Upper lobe of left lung (tissue), 6 donors: ENCODE measurements around the gene GALNT10. TPM values are rescaled to one million over a fixed set of nuclear protein-coding genes. Genes with fewer than 3 reads are reported as not detected.

Experiments
- ATAC-seq, 2 donors: fragments of 200-7000 bp; cut with Tn5 transposase; one replicate each; pipeline ENCODE4 v1.9.1; 2022; ENCODE audit warnings: mild to moderate bottlenecking in 2 of 2, moderate library complexity in 2 of 2; ENCODE audit not compliant: low FRiP score in 2 of 2
- DNase-seq, 2 donors: peaks; one replicate each; pipeline ENCODE4 v3.0.0-alpha.2; 2019 to 2020
- H3K27ac ChIP-seq, 4 donors: fragments of 200-600 bp; sonication (generic); one replicate each; pipeline ENCODE4 v1.5.1; 2016 to 2019
- H3K27me3 ChIP-seq, 4 donors: fragments of 200-600 bp; sonication (generic); one replicate each; pipeline ENCODE4 v1.5.1; 2017 to 2019
- H3K36me3 ChIP-seq, 4 donors: fragments of 200-600 bp; sonication (generic); one replicate each; pipeline ENCODE4 v1.5.1; 2016 to 2019
- H3K4me1 ChIP-seq, 4 donors: fragments of 200-600 bp; sonication (generic); one replicate each; pipeline ENCODE4 v1.5.1; 2018 to 2019
- H3K4me3 ChIP-seq, 4 donors: fragments of 200-600 bp; sonication (generic); one replicate each; pipeline ENCODE4 v1.5.1; 2017 to 2019; ENCODE audit warnings: mild to moderate bottlenecking in 2 of 4, moderate library complexity in 1 of 4
- H3K9me3 ChIP-seq, 4 donors: fragments of 200-600 bp; sonication (generic); one replicate each; pipeline ENCODE4 v1.5.1; 2018 to 2019
- EP300 ChIP-seq, 4 donors: sonication (generic); formaldehyde crosslinking; IDR thresholded peaks; one replicate each; pipeline ENCODE4 v1.5.1; 2017; ENCODE audit warnings: antibody characterized with exemption in 4 of 4, control low read depth in 2 of 4
- POLR2A ChIP-seq, 4 donors: fragments of 450-650 bp; IDR thresholded peaks; one replicate each; pipeline ENCODE4 v1.5.1; 2016 to 2017; ENCODE audit warnings: antibody characterized with exemption in 4 of 4, mild to moderate bottlenecking in 2 of 4
- POLR2AphosphoS5 ChIP-seq, 2 donors: sonication (generic); formaldehyde crosslinking; IDR thresholded peaks; one replicate each; pipeline ENCODE4 v1.5.1; 2017; ENCODE audit warnings: antibody characterized with exemption in 2 of 2
- WGBS, 2 donors: methylation state at CpG; one replicate each; pipeline ENCODE4 v1.1.5; 2017 to 2018; 5-methylcytosine and 5-hydroxymethylcytosine counted together
- total RNA-seq, 6 donors: library from RNA; depleted of rRNA in 4 of 6; stranded (reverse); fragments of >200 nt in 4 of 6; gene quantifications; one replicate each; pipeline versions ENCODE4 v1.1.0 to v1.2.1, GENCODE V29; 2016 to 2021
- TF ChIP-seq, protein P1 (sequence below), 6 experiments: fragments of 450-650 bp in 4 of 6; fragments of 200-600 bp in 2 of 6; sonication (generic) in 2 of 6; IDR thresholded peaks; one replicate each; pipeline ENCODE4 v1.5.1; 2016 to 2019; ENCODE audit warnings: antibody characterized with exemption in 6 of 6
- donor health status: DM: no; HTN: no; CAD: no; lungs with moderate emphysema.
- donor health status: DM: no; HTN: yes; CAD: no; lungs with severe emphysema.

The GALNT10 gene
- total RNA-seq, 6 donors from 2014 or later, result 38.6 to 118 (median 66.4) TPM

DNA sequence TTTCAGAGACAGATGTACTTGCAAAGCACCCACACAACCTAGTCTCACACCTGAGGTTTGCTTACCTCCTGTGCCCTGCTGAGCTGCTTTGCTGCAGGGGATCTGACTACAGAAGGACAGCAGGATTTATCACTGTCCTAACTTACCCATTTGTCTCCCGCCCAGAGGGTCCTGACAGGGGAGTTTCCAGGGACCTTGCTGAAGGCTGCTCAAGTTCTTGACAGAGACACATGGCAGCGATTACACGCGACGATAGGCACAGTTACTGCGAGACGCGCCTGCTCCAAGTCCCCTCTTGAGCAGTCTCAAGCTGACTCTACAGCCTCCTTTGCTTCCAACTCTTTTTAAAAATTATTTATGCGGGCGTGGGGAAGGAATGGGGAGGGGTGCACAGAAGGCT is 24.6 kb upstream of the GALNT10 start:
- no peak overlapping the region for H3K27ac ChIP-seq
- ATAC-seq, result no peak
- no peaks in the 10 kb centered on the region for H3K36me3 ChIP-seq
- no peak for DNase-seq
- 34 to 38% methylated on average over 10 of the region's 10 CpGs for WGBS, 2 donors
- no peaks in the 10 kb centered on the region for H3K4me1 ChIP-seq
- H3K27me3 ChIP-seq, result no peaks in the 10 kb centered on the region
- no peak for TF ChIP-seq POLR2AphosphoS5 (IDR thresholded peaks at IDR 0.05)
- no peak for TF ChIP-seq EP300 (IDR thresholded peaks at IDR 0.05)
- TF ChIP-seq POLR2A (IDR thresholded peaks at IDR 0.05), result no peak
- TF ChIP-seq, protein P1, sequence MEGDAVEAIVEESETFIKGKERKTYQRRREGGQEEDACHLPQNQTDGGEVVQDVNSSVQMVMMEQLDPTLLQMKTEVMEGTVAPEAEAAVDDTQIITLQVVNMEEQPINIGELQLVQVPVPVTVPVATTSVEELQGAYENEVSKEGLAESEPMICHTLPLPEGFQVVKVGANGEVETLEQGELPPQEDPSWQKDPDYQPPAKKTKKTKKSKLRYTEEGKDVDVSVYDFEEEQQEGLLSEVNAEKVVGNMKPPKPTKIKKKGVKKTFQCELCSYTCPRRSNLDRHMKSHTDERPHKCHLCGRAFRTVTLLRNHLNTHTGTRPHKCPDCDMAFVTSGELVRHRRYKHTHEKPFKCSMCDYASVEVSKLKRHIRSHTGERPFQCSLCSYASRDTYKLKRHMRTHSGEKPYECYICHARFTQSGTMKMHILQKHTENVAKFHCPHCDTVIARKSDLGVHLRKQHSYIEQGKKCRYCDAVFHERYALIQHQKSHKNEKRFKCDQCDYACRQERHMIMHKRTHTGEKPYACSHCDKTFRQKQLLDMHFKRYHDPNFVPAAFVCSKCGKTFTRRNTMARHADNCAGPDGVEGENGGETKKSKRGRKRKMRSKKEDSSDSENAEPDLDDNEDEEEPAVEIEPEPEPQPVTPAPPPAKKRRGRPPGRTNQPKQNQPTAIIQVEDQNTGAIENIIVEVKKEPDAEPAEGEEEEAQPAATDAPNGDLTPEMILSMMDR (IDR thresholded peaks at IDR 0.05), result no peak
- no peak overlapping the region for H3K4me3 ChIP-seq
- no peaks in the 10 kb centered on the region for H3K9me3 ChIP-seq

DNA sequence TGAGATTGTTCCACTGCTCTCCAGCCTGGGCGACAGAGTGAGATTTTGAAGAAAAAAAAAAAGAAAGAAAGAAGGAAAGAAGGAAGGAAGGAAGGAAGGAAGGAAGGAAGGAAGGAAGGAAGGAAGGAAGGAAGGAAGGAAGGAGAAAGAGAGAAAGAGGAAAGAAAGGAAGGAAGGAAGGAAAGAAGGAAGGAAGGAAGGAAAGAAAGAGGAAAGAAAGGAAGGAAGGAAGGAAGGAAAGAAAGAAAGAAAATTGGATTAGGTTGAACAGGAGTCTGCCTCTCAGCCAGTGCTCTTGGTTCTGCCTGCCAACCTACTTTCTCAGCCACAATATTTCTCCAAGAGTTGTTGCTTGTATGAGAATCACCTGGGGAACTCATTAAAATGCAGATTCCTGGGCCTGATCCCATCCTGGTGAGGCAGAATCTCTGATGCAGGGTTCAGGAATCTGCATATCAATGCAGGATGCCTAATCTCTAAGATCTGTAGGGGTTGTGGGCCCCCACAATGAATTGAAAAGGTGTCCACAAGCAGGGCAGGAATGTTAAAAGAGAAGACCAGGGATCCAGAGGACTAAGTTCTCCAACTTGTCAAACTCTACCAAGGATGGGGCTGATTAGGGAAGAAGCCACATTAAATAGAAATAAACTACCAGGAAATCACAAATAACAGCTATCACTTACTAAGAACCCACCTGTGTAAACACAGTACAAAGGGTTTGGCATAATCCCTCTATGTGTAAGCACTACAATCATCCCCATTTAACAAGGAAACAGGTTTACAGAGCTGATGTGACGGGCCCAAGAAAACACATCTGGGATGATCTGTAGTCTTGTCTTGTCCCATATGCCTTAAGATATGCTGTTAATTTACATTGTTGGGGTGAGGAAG is 23.4 kb upstream of the GALNT10 start:
- H3K4me3 ChIP-seq, result no peak overlapping the region
- WGBS, 2 donors, result 83 to 93% methylated on average over 2 of the region's 2 CpGs

DNA sequence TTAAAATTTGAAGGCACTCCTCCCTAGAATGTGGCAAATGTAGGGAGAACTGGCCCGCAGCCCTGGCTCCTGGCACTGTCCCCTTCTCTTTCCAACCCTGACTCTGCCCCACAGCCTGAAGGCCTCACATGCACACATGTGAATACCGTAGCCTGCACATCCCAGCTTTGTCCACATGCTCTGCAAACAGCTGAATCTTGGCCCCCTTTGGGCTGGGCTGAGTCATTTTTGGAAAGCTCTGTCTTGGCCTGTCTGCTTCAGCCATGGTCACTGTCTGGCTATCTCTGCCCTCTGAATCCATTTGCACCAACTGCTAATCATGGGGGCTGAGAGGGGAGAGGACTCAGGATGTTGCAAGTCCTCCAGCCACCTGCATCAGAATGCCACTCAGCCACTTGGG is 22.1 kb upstream of the GALNT10 start:
- no peaks in the 10 kb centered on the region for H3K36me3 ChIP-seq
- H3K9me3 ChIP-seq, result no peaks in the 10 kb centered on the region
- DNase-seq (no peak), ATAC-seq (peak in 1 of 2 donors; percentile 83)
- TF ChIP-seq, protein P1 (IDR thresholded peaks at IDR 0.05), result no peak
- TF ChIP-seq POLR2AphosphoS5 (IDR thresholded peaks at IDR 0.05) (no peak), POLR2A (IDR thresholded peaks at IDR 0.05) (no peak), EP300 (IDR thresholded peaks at IDR 0.05) (no peak)
- no peaks in the 10 kb centered on the region for H3K27me3 ChIP-seq
- WGBS, 2 donors, result 80 to 81% methylated on average over 2 of the region's 2 CpGs
- H3K4me1 ChIP-seq, result no peaks in the 10 kb centered on the region
- no peak overlapping the region for H3K4me3 ChIP-seq
- H3K27ac ChIP-seq, result no peak overlapping the region

More for the DNA sequence above, 23.4 kb upstream of the GALNT10 start:
- no peaks in the 10 kb centered on the region for H3K36me3 ChIP-seq
- no peaks in the 10 kb centered on the region for H3K4me1 ChIP-seq
- TF ChIP-seq POLR2A (IDR thresholded peaks at IDR 0.05), result no peak
- TF ChIP-seq EP300 (IDR thresholded peaks at IDR 0.05), result no peak
- TF ChIP-seq, protein P1 (IDR thresholded peaks at IDR 0.05), result no peak
- no peak for TF ChIP-seq POLR2AphosphoS5 (IDR thresholded peaks at IDR 0.05)
- H3K27me3 ChIP-seq, result no peaks in the 10 kb centered on the region
- ATAC-seq (no peak), DNase-seq (no peak)
- H3K9me3 ChIP-seq, result no peaks in the 10 kb centered on the region
- no peak overlapping the region for H3K27ac ChIP-seq

DNA sequence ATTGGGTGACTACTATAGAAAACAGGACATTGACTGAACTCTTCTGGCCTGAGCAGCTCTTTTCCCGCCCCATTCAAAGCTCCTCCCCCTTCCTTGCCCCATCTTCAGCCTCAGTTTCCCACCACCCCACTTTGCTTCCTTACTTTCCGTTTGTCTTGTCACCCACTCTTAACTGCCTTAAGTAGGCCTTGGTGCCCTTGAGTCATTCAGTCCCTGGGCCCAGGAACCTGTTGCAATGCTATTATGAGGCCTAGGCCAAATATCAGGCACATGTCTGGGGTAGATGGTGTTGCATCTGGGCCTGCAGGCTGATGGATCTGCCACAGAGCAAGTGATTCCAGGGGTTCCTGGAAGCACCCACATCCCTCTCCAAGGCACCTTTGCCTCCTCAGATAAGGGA is 17.7 kb upstream of the GALNT10 start:
- Histone ChIP-seq H3K4me3 (no peak overlapping the region), H3K9me3 (no peaks in the 10 kb centered on the region), H3K36me3 (no peaks in the 10 kb centered on the region), H3K27me3 (no peaks in the 10 kb centered on the region), H3K4me1 (no peaks in the 10 kb centered on the region), H3K27ac (no peak overlapping the region)
- DNase-seq (no peak), ATAC-seq (no peak)
- WGBS, 2 donors, result 93 to 100% methylated on average over 2 of the region's 2 CpGs
- TF ChIP-seq, protein P1 (IDR thresholded peaks at IDR 0.05), result no peak
- no peak for TF ChIP-seq EP300 (IDR thresholded peaks at IDR 0.05)
- TF ChIP-seq POLR2AphosphoS5 (IDR thresholded peaks at IDR 0.05), result no peak
- no peak for TF ChIP-seq POLR2A (IDR thresholded peaks at IDR 0.05)
